ENCODE results near the gene SPATA32.
"Not testable (repeated sequence)": the region's sequence is repeated elsewhere in the genome, so short reads cannot be mapped to it uniquely, and the experiment has no call there.

Gene SPATA32

GRCh38 chr17:45270828-45271418 is 9.0 kb upstream of the SPATA32 start:
- peak; percentile 47 for DNase-seq

- DNase-seq, result no peak
Observed at GRCh38 chr17:45269912-45270311, 8.0 kb upstream of the SPATA32 start.

GRCh38 chr17:45267436-45268055 is 5.7 kb upstream of the SPATA32 start:
- DNase-seq, result no peak

GRCh38 chr17:45266372-45266926 is 4.6 kb upstream of the SPATA32 start:
- no peak for DNase-seq

GRCh38 chr17:45265821-45266220 is 3.9 kb upstream of the SPATA32 start:
- no peak for DNase-seq

GRCh38 chr17:45264988-45265387 is 3.1 kb upstream of the SPATA32 start:
- no peak for DNase-seq

- DNase-seq, result no peak
Observed at GRCh38 chr17:45264430-45264829, 2.5 kb upstream of the SPATA32 start.

GRCh38 chr17:45263477-45263860 is 1.6 kb upstream of the SPATA32 start:
- DNase-seq, result no peak

GRCh38 chr17:45262516-45263476 is 902 bp upstream of the SPATA32 start:
- DNase-seq, result no peak

- no peak for DNase-seq
Observed at GRCh38 chr17:45260204-45260783, 1.6 kb downstream of the SPATA32 start.

GRCh38 chr17:45258981-45259380 is 2.9 kb downstream of the SPATA32 start:
- no peak for DNase-seq

GRCh38 chr17:45257115-45257514 is 4.8 kb downstream of the SPATA32 start:
- DNase-seq, result no peak

- DNase-seq, result no peak
Observed at GRCh38 chr17:45256114-45256966, 5.6 kb downstream of the SPATA32 start.

- DNase-seq, result no peak
Observed at GRCh38 chr17:45255358-45255757, 6.5 kb downstream of the SPATA32 start.

GRCh38 chr17:45253879-45254278 is 8.0 kb downstream of the SPATA32 start:
- DNase-seq, result no peak

- DNase-seq, result not testable (repeated sequence)
Observed at GRCh38 chr17:45253237-45253636, 8.7 kb downstream of the SPATA32 start.

GRCh38 chr17:45251931-45252330 is 10.0 kb downstream of the SPATA32 start:
- DNase-seq, result no peak

GRCh38 chr17:45248132-45248957 is 13.5 kb downstream of the SPATA32 start:
- peak; percentile 83 for DNase-seq

- DNase-seq, result peak; percentile 97
Observed at GRCh38 chr17:45247429-45248131, 14.3 kb downstream of the SPATA32 start.

GRCh38 chr17:45246861-45247428 is 14.9 kb downstream of the SPATA32 start:
- DNase-seq, result no peak
